Ovary (tissue), 3 donors: ENCODE results near the gene ECHDC3.

ENCODE experiments used
- POLR2A ChIP-seq: fragments of 450-650 bp; IDR thresholded peaks from one replicate; pipeline ENCODE4 v1.6.1; 2017; ENCODE audit warnings: antibody characterized with exemption, mild to moderate bottlenecking, moderate library complexity
- TF ChIP-seq, protein P1 (sequence below), 3 donors: fragments of 450-650 bp in 2 of 3; fragments of 200-600 bp in 1 of 3; IDR thresholded peaks; one replicate each; pipeline versions ENCODE4 v1.5.1 to v1.8.0; 2016 to 2022; ENCODE audit warnings: antibody characterized with exemption in 3 of 3, mild to moderate bottlenecking in 1 of 3
- donor health status: DM: no; HTN: no; CAD: no.

- TF ChIP-seq, protein P1, sequence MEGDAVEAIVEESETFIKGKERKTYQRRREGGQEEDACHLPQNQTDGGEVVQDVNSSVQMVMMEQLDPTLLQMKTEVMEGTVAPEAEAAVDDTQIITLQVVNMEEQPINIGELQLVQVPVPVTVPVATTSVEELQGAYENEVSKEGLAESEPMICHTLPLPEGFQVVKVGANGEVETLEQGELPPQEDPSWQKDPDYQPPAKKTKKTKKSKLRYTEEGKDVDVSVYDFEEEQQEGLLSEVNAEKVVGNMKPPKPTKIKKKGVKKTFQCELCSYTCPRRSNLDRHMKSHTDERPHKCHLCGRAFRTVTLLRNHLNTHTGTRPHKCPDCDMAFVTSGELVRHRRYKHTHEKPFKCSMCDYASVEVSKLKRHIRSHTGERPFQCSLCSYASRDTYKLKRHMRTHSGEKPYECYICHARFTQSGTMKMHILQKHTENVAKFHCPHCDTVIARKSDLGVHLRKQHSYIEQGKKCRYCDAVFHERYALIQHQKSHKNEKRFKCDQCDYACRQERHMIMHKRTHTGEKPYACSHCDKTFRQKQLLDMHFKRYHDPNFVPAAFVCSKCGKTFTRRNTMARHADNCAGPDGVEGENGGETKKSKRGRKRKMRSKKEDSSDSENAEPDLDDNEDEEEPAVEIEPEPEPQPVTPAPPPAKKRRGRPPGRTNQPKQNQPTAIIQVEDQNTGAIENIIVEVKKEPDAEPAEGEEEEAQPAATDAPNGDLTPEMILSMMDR (IDR thresholded peaks at IDR 0.05), result no peak
- TF ChIP-seq POLR2A, result no peak
These were observed 71.0 kb downstream of the ECHDC3 start for GRCh38 chr10:11813177-11813576.
